ENCODE data around the gene PLD3. TPM values are rescaled to one million over a fixed set of nuclear protein-coding genes. Genes with fewer than 3 reads are reported as not detected.

Gene PLD3
- polyA plus RNA-seq, 1 experiment: 395 TPM

DNA sequence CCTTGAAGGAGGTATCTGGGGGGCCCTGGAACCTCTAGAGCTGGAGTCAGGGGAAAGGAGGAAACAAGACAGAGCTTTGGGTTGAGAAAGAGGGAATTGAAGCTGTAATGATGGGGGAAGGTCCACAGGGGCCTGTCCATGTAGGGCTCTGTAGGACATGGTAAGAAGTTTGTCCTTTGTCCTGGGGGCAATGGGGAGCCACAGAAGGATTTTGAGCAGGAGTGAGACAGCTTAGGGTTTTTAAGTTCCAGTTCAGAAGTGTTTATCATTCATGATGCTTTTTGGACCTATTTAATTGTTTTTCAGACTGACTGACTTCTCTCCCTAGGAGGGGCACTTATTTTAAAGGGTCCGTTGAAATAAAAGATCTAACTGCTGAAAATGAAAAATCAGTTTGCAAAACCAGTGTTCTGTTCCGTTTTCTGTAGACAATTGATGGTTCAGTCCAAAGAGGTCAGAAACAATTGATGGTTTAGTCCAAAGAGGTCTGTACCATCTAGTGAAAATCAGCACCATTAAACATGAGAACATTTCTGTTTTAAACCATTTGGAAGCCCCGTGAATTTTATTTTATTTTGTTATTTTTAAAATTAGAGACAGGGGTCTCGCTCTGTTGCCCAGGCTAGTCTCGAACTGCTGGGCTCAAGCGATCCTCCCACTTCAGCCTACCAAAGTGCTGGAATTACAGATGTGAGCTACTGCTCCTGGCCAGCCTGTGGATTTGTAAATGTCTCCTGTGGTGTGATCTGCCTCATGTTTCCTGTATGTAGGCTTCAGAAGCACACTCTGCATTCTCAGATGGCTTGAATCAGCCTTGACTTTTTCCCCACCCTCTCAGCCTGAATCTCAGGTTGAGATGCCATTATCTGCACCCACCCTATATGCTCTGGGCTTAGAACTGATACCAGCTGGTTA is 8.4 kb downstream of the PLD3 start:
- H3K27ac ChIP-seq (ENCODE audit: low read depth, low read length): peak overlapping the region; percentile 12
- POLR2A ChIA-PET: interaction anchor here (0.8 to 1.1 kb wide), 2 partner anchors 8 to 9 kb away, joined by 3 to 7 read pairs; partner anchors contain the start of genes C19orf47 and PLD3
- H3K27me3 ChIP-seq (ENCODE audit: control insufficient read depth, insufficient read depth, low read length): no peaks in the 10 kb centered on the region
- H3K9me3 ChIP-seq (ENCODE audit: control insufficient read depth, insufficient read depth, low read length): no peaks in the 10 kb centered on the region
- no peak for DNase-seq (ENCODE audit: low read depth, low spot score)
- TF ChIP-seq, protein P1, sequence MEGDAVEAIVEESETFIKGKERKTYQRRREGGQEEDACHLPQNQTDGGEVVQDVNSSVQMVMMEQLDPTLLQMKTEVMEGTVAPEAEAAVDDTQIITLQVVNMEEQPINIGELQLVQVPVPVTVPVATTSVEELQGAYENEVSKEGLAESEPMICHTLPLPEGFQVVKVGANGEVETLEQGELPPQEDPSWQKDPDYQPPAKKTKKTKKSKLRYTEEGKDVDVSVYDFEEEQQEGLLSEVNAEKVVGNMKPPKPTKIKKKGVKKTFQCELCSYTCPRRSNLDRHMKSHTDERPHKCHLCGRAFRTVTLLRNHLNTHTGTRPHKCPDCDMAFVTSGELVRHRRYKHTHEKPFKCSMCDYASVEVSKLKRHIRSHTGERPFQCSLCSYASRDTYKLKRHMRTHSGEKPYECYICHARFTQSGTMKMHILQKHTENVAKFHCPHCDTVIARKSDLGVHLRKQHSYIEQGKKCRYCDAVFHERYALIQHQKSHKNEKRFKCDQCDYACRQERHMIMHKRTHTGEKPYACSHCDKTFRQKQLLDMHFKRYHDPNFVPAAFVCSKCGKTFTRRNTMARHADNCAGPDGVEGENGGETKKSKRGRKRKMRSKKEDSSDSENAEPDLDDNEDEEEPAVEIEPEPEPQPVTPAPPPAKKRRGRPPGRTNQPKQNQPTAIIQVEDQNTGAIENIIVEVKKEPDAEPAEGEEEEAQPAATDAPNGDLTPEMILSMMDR (IDR thresholded peaks at IDR 0.05; ENCODE audit: low read depth, low read length): no peak
- no peak overlapping the region for H3K4me3 ChIP-seq (ENCODE audit: low read depth, low read length)
- CTCF ChIA-PET: interaction anchor here (1.9 kb wide), 1 partner anchor 52 kb away, joined by 6 read pairs; no protein-coding TSS in a partner anchor

- TF ChIP-seq, protein P1 (IDR thresholded peaks at IDR 0.05; ENCODE audit: low read depth, low read length): no peak
- Histone ChIP-seq H3K4me3 (ENCODE audit: low read depth, low read length) (no peak overlapping the region), H3K27me3 (ENCODE audit: control insufficient read depth, insufficient read depth, low read length) (no peaks in the 10 kb centered on the region), H3K27ac (ENCODE audit: low read depth, low read length) (peak overlapping the region; percentile 12), H3K9me3 (ENCODE audit: control insufficient read depth, insufficient read depth, low read length) (no peaks in the 10 kb centered on the region)
- no peak for DNase-seq (ENCODE audit: low read depth, low spot score)
- CTCF ChIA-PET: interaction anchor here (1.9 kb wide), 1 partner anchor 52 kb away, joined by 6 read pairs; no protein-coding TSS in a partner anchor
- POLR2A ChIA-PET: interaction anchor here (1.1 kb wide), 1 partner anchor 8 kb away, joined by 7 read pairs; no protein-coding TSS in a partner anchor
Observed at GRCh38 chr19:40357640-40358039, 9.1 kb downstream of the PLD3 start.

- Histone ChIP-seq H3K27ac (ENCODE audit: low read depth, low read length) (no peak overlapping the region), H3K4me3 (ENCODE audit: low read depth, low read length) (no peak overlapping the region), H3K9me3 (ENCODE audit: control insufficient read depth, insufficient read depth, low read length) (no peaks in the 10 kb centered on the region), H3K27me3 (ENCODE audit: control insufficient read depth, insufficient read depth, low read length) (no peaks in the 10 kb centered on the region)
- ChIA-PET CTCF (no interaction called here), POLR2A (no interaction called here)
- DNase-seq (ENCODE audit: low read depth, low spot score): no peak
- TF ChIP-seq, protein P1 (IDR thresholded peaks at IDR 0.05; ENCODE audit: low read depth, low read length): no peak
Observed at GRCh38 chr19:40358773-40359172, 10.3 kb downstream of the PLD3 start.

GRCh38 chr19:40360020-40360707 is 11.7 kb downstream of the PLD3 start:
- Histone ChIP-seq H3K4me3 (ENCODE audit: low read depth, low read length) (no peak overlapping the region), H3K27ac (ENCODE audit: low read depth, low read length) (no peak overlapping the region), H3K9me3 (ENCODE audit: control insufficient read depth, insufficient read depth, low read length) (no peaks in the 10 kb centered on the region), H3K27me3 (ENCODE audit: control insufficient read depth, insufficient read depth, low read length) (no peaks in the 10 kb centered on the region)
- TF ChIP-seq, protein P1 (IDR thresholded peaks at IDR 0.05; ENCODE audit: low read depth, low read length): no peak
- DNase-seq (ENCODE audit: low read depth, low spot score): no peak
- ChIA-PET CTCF (no interaction called here), POLR2A (no interaction called here)
